ENCODE results near the gene NOC2L. TPM values are rescaled to one million over a fixed set of nuclear protein-coding genes. Genes with fewer than 3 reads are reported as not detected.

NOC2L gene
- total RNA-seq, 1 experiment from 2014 or later, result 223 TPM

- DNase-seq (ENCODE audit: low spot score), result peak; percentile 0
Measured at GRCh38 chr1:916173-917075, 42.6 kb downstream of the NOC2L start.

- DNase-seq (ENCODE audit: low spot score), result peak; percentile 0
Measured at GRCh38 chr1:915295-916172, 43.5 kb downstream of the NOC2L start.

- DNase-seq (ENCODE audit: low spot score), result peak; percentile 0
Measured at GRCh38 chr1:914891-915280, 44.2 kb downstream of the NOC2L start.

GRCh38 chr1:914131-914890 lies 44.7 kb downstream of the NOC2L start:
- no peak for DNase-seq (ENCODE audit: low spot score)

- DNase-seq (ENCODE audit: low spot score), result no peak
Measured at GRCh38 chr1:913491-914130, 45.4 kb downstream of the NOC2L start.

- DNase-seq (ENCODE audit: low spot score), result peak; percentile 0
Measured at GRCh38 chr1:912740-913301, 46.2 kb downstream of the NOC2L start.

GRCh38 chr1:911875-912739 lies 46.9 kb downstream of the NOC2L start:
- no peak for DNase-seq (ENCODE audit: low spot score)

GRCh38 chr1:910881-911721 lies 48.0 kb downstream of the NOC2L start:
- no peak for DNase-seq (ENCODE audit: low spot score)

- DNase-seq (ENCODE audit: low spot score), result no peak
Measured at GRCh38 chr1:910311-910880, 48.7 kb downstream of the NOC2L start.

- DNase-seq (ENCODE audit: low spot score), result no peak
Measured at GRCh38 chr1:909861-910310, 49.2 kb downstream of the NOC2L start.

GRCh38 chr1:908661-909060 lies 50.4 kb downstream of the NOC2L start:
- no peak for DNase-seq (ENCODE audit: low spot score)

GRCh38 chr1:907611-908451 lies 51.2 kb downstream of the NOC2L start:
- DNase-seq (ENCODE audit: low spot score), result no peak

- DNase-seq (ENCODE audit: low spot score), result no peak
Measured at GRCh38 chr1:906600-907420, 52.2 kb downstream of the NOC2L start.

- DNase-seq (ENCODE audit: low spot score), result no peak
Measured at GRCh38 chr1:905811-906599, 53.1 kb downstream of the NOC2L start.

- DNase-seq (ENCODE audit: low spot score), result no peak
Measured at GRCh38 chr1:905071-905749, 53.8 kb downstream of the NOC2L start.

Measured in HT-29 (cell line).